A549 (cell line): ENCODE results near the gene MOB1A. TPM values are rescaled to one million over a fixed set of nuclear protein-coding genes. Genes with fewer than 3 reads are reported as not detected.
A peak's percentile ranks its signal among the peaks of the same experiment; 100 is the strongest.

Experiments used
- ATAC-seq, 2 experiments: fragments of 200-7000 bp in 1 of 2; fragments of >200 bp in 1 of 2; cut with Nextera tagmentation in 1 of 2; cut with Tn5 transposase in 1 of 2; 3 replicates each; pipeline versions ENCODE4 v1.8.0 to v1.9.1; 2018 to 2020; ENCODE audit warnings: mild to moderate bottlenecking in 1 of 2, moderate library complexity in 1 of 2
- CTCF ChIA-PET: fragments of 300-600 bp; sonication (Branson Sonifier 250); formaldehyde crosslinking; extraction: SDS; loops from one replicate; lab custom pipeline; 2021; ENCODE audit warnings: antibody characterized with exemption, inconsistent platforms; lab: Yijun Ruan, JAX
- POLR2A ChIA-PET: fragments of 350-600 bp; formaldehyde crosslinking; extraction: SDS; loops from one replicate; lab custom pipeline; 2021; ENCODE audit warnings: antibody characterized with exemption, inconsistent platforms; lab: Yijun Ruan, JAX
- DNase-seq, 2 experiments: peaks; one replicate each; pipeline versions ENCODE4 v3.0.0 to v3.0.0-alpha.2; 2011 to 2016; ENCODE audit warnings: low read depth in 1 of 2, low spot score in 1 of 2
- FAIRE-seq: peaks from 2 replicates; lab custom pipeline; 2011; peaks lifted over from hg19 to GRCh38; lab: Jason Lieb, UNC
- H3K27ac ChIP-seq, 2 experiments: fragments of >200 bp; sonication (Bioruptor Twin); formaldehyde crosslinking; 3 replicates each; pipeline ENCODE4 v1.5.1; 2016 to 2017
- H3K4me1 ChIP-seq: fragments of >200 bp; sonication (Bioruptor Twin); formaldehyde crosslinking; 3 replicates; pipeline ENCODE4 v1.6.1; 2016
- H3K4me2 ChIP-seq: fragments of >200 bp; sonication (Bioruptor Twin); formaldehyde crosslinking; 3 replicates; pipeline ENCODE4 v1.6.1; 2016
- H3K4me3 ChIP-seq: fragments of >200 bp; sonication (Bioruptor Twin); formaldehyde crosslinking; 3 replicates; pipeline ENCODE4 v1.5.1; 2016
- H3K9me3 ChIP-seq: fragments of >200 bp; sonication (Bioruptor Twin); formaldehyde crosslinking; 3 replicates; pipeline ENCODE4 v1.6.1; 2016
- BHLHE40 ChIP-seq: IDR thresholded peaks from 2 replicates; pipeline ENCODE4 v1.6.1; 2012; ENCODE audit warnings: low read depth, low read length, inconsistent platforms
- CBX2 ChIP-seq: fragments of 200-600 bp; sonication (generic); IDR thresholded peaks from 2 replicates; pipeline ENCODE4 v1.6.1; 2016; ENCODE audit warnings: low read depth, mild to moderate bottlenecking, borderline replicate concordance
- CEBPB ChIP-seq, 2 experiments: fragments of >200 bp in 1 of 2; sonication (Bioruptor Twin) in 1 of 2; formaldehyde crosslinking in 1 of 2; IDR thresholded peaks; 2 replicates each; pipeline ENCODE4 v1.6.1; 2012 to 2016
- CHD2 ChIP-seq: fragments of 150-350 bp; IDR thresholded peaks from 2 replicates; pipeline ENCODE4 v1.6.1; 2014; ENCODE audit warnings: low read length; ENCODE audit not compliant: partially characterized antibody
- EHF ChIP-seq: fragments of 250-450 bp; sonication (Bioruptor Pico); IDR thresholded peaks from 2 replicates; pipeline ENCODE4 v1.5.0; 2020; ENCODE audit warnings: mild to moderate bottlenecking
- EP300 ChIP-seq, 2 experiments: fragments of >200 bp; sonication (Bioruptor Twin); formaldehyde crosslinking; IDR thresholded peaks; 2 replicates in 1 of 2; 3 replicates in 1 of 2; pipeline ENCODE4 v1.6.1; 2016 to 2017
- ESRRA ChIP-seq: fragments of 150-350 bp; IDR thresholded peaks from 2 replicates; pipeline ENCODE4 v1.6.1; 2014; ENCODE audit warnings: mild to moderate bottlenecking, low read length, borderline replicate concordance
- FOSL2 ChIP-seq, 2 experiments: fragments of 450-650 bp in 1 of 2; fragments of >200 bp in 1 of 2; sonication (Bioruptor Twin) in 1 of 2; formaldehyde crosslinking; IDR thresholded peaks; 2 replicates each; pipeline versions ENCODE4 v1.5.0 to v1.6.1; 2016 to 2020; ENCODE audit warnings: mild to moderate bottlenecking in 1 of 2, moderate library complexity in 1 of 2
- HEYL ChIP-seq: fragments of 250-450 bp; sonication (Bioruptor Pico); IDR thresholded peaks from 2 replicates; pipeline ENCODE4 v1.8.0; 2021; ENCODE audit warnings: mild to moderate bottlenecking, moderate library complexity
- HOXA7 ChIP-seq: fragments of 250-450 bp; sonication (Bioruptor Pico); IDR thresholded peaks from 2 replicates; pipeline ENCODE4 v1.5.0; 2020; ENCODE audit warnings: mild to moderate bottlenecking, moderate library complexity
- JUN ChIP-seq, 2 experiments: fragments of >200 bp; sonication (Bioruptor Twin); formaldehyde crosslinking; IDR thresholded peaks; 2 replicates in 1 of 2; 3 replicates in 1 of 2; pipeline ENCODE4 v1.6.1; 2016 to 2017
- KDM5A ChIP-seq: fragments of 200-600 bp; sonication (generic); IDR thresholded peaks from 2 replicates; pipeline ENCODE4 v1.6.1; 2016; ENCODE audit warnings: antibody characterized with exemption, mild to moderate bottlenecking
- MYC ChIP-seq: IDR thresholded peaks from 2 replicates; pipeline ENCODE4 v1.6.1; 2012; ENCODE audit warnings: mild to moderate bottlenecking, inconsistent platforms, low read length, improper control_type of control experiment, borderline replicate concordance
- NFE2L2 ChIP-seq: fragments of 150-350 bp; conservative IDR thresholded peaks from 2 replicates; pipeline ENCODE4 v1.6.1; 2014; ENCODE audit warnings: low read length
- NR3C1 ChIP-seq: fragments of >200 bp; sonication (Bioruptor Twin); formaldehyde crosslinking; IDR thresholded peaks from 3 replicates; pipeline ENCODE4 v1.6.1; 2017
- POLR2A ChIP-seq: IDR thresholded peaks from 2 replicates; pipeline ENCODE4 v1.6.1; 2012; ENCODE audit warnings: mild to moderate bottlenecking, low read length
- RARB ChIP-seq: fragments of 250-450 bp; sonication (Bioruptor Pico); IDR thresholded peaks from 2 replicates; pipeline ENCODE4 v1.8.0; 2021; ENCODE audit warnings: mild to moderate bottlenecking, moderate library complexity
- RNF2 ChIP-seq: fragments of 200-600 bp; sonication (generic); IDR thresholded peaks from 2 replicates; pipeline ENCODE4 v1.6.1; 2016; ENCODE audit warnings: low read depth, mild to moderate bottlenecking, antibody characterized with exemption, moderate library complexity, borderline replicate concordance
- SMC3 ChIP-seq: fragments of >200 bp; sonication (Bioruptor Twin); formaldehyde crosslinking; IDR thresholded peaks from 3 replicates; pipeline ENCODE4 v1.6.1; 2018; ENCODE audit warnings: inconsistent platforms
- TP53 ChIP-seq: fragments of 250-450 bp; sonication (Bioruptor Pico); IDR thresholded peaks from 2 replicates; pipeline ENCODE4 v1.5.0; 2021; ENCODE audit warnings: mild to moderate bottlenecking, moderate library complexity
- ZC3H11A ChIP-seq: fragments of 450-650 bp; IDR thresholded peaks from 2 replicates; pipeline ENCODE4 v1.6.1; 2014; ENCODE audit warnings: antibody characterized with exemption, mild to moderate bottlenecking
- ZNF302 ChIP-seq: fragments of 250-450 bp; sonication (Bioruptor Pico); IDR thresholded peaks from 2 replicates; pipeline ENCODE4 v1.9.0; 2021; ENCODE audit warnings: inconsistent platforms, mild to moderate bottlenecking, moderate library complexity
- ZSCAN20 ChIP-seq: fragments of 250-450 bp; sonication (Bioruptor Pico); IDR thresholded peaks from 2 replicates; pipeline ENCODE4 v1.8.0; 2022; ENCODE audit warnings: mild to moderate bottlenecking, moderate library complexity
- WGBS: methylation state at CpG from one replicate; pipeline ENCODE4 v1.1.6; 2017; ENCODE audit errors: missing lambda C conversion rate; 5-methylcytosine and 5-hydroxymethylcytosine counted together
- polyA plus RNA-seq, 4 experiments: library from polyadenylated mRNA; depleted of rRNA in 3 of 4; stranded (reverse); fragments of >200 nt; fragmentation: RNase III in 1 of 4; extraction: RNeasy Plus Mini Kit Qiagen cat#74134 plus additional on column Dnase treatment in 1 of 4; gene quantifications; 2 replicates in 3 of 4; 3 replicates in 1 of 4; pipeline ENCODE4 v1.2.3, GENCODE V29; 2011 to 2017
- TF ChIP-seq, protein P1 (sequence below): IDR thresholded peaks from 2 replicates; pipeline ENCODE4 v1.6.1; 2012; ENCODE audit warnings: low read depth, borderline replicate concordance
- TF ChIP-seq, protein P2 (sequence below): fragments of >200 bp; sonication (Bioruptor Twin); formaldehyde crosslinking; IDR thresholded peaks from 3 replicates; pipeline ENCODE4 v1.6.1; 2016
- TF ChIP-seq, protein P3 (sequence below): fragments of >200 bp; sonication (Bioruptor Twin); formaldehyde crosslinking; IDR thresholded peaks from 2 replicates; pipeline ENCODE4 v1.6.1; 2016
- TF ChIP-seq, protein P4 (sequence below): fragments of >200 bp; sonication (Bioruptor Twin); formaldehyde crosslinking; IDR thresholded peaks from 3 replicates; pipeline ENCODE4 v1.5.1; 2016
- TF ChIP-seq, protein P5 (sequence below): IDR thresholded peaks from 2 replicates; pipeline ENCODE4 v1.6.1; 2012
- TF ChIP-seq, protein P6 (sequence below): fragments of 250-450 bp; sonication (Bioruptor Pico); IDR thresholded peaks from 2 replicates; pipeline ENCODE4 v1.5.0; 2021; ENCODE audit warnings: mild to moderate bottlenecking, moderate library complexity, borderline replicate concordance
- TF ChIP-seq, protein P7 (sequence below): fragments of 150-350 bp; IDR thresholded peaks from 2 replicates; pipeline ENCODE4 v1.6.1; 2014; ENCODE audit warnings: low read depth, mild to moderate bottlenecking, low read length
- TF ChIP-seq, protein P8 (sequence below): fragments of 250-450 bp; sonication (Bioruptor Pico); IDR thresholded peaks from 2 replicates; pipeline ENCODE4 v1.5.0; 2020; ENCODE audit warnings: low read depth, mild to moderate bottlenecking, moderate library complexity

Gene MOB1A
- polyA plus RNA-seq, 2 of the 4 experiments (the other 2 are of a cell fraction): 72.6 to 108 TPM

DNA sequence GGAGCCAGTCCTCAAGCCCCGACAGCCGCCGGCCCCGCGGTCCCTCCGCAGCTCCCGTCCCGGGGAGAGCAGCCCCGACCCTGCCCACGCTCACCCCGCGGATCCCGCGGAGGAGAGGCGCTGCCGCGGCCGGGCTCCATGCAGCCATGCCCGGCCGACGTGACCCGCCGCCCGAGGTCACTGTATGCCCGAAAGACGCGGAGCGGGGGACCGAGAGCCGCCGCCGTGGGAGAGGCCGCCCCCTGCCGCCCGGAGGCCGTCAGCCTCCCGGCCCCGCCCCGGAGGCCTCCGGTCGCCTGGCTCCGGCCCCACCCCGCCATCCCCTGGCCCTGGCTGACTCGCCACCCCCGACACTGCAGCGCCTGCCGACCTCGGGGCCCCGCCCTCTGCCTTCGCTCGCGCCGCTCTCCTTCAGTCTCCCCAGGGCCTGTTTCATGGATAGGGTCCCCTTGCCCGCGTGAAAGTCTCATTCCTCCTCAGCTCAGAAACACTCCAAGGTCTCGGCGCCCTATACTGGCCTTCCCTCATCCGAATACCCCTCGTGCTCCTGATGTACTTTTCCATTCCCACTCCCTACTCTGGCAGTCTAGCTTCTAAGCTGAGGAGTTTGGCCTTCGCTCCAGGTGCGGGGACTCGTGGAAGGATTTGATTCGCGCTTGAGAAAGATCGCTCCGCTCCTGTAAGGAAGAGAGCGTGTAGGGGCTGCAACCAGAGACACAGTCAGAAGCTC is 30.8 kb downstream of the MOB1A start, which contains the start of gene BOLA3:
Gene BOLA3, minus strand, starts transcription at position 186 of the 730 bp plus-strand sequence. Its CDS starts 38 bp downstream, at position 148.
- 31% methylated on average over 30 of the region's 67 CpGs for WGBS
- Histone ChIP-seq H3K4me1 (peaks cover 15% of the 10 kb centered on the region), H3K4me3 (peak within 1 kb of the TSS; percentile 82), H3K27ac (peak within 1 kb of the TSS; percentile 88 to 94), H3K4me2 (peak within 1 kb of the TSS; percentile 94), H3K9me3 (no peaks in the 10 kb centered on the region)
- peak; percentile 82 to 95 for DNase-seq
- POLR2A ChIA-PET: interaction anchor here (0.5 to 0.7 kb wide), 3 partner anchors 19 to 469 kb away, joined by 3 to 5 read pairs (median 4); no protein-coding TSS in a partner anchor
- CTCF ChIA-PET: interaction anchor here (0.5 to 6.7 kb wide), 24 partner anchors 8 to 325 kb away, joined by 3 to 100 read pairs (median 4); partner anchors contain the start of gene STAMBP
- ATAC-seq: peak; percentile 94 to 96
- no peak for FAIRE-seq
- TF ChIP-seq, protein P1, sequence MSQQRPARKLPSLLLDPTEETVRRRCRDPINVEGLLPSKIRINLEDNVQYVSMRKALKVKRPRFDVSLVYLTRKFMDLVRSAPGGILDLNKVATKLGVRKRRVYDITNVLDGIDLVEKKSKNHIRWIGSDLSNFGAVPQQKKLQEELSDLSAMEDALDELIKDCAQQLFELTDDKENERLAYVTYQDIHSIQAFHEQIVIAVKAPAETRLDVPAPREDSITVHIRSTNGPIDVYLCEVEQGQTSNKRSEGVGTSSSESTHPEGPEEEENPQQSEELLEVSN: peak; percentile 40; the same call in 1 of the 2 replicates
- TF ChIP-seq, protein P2, sequence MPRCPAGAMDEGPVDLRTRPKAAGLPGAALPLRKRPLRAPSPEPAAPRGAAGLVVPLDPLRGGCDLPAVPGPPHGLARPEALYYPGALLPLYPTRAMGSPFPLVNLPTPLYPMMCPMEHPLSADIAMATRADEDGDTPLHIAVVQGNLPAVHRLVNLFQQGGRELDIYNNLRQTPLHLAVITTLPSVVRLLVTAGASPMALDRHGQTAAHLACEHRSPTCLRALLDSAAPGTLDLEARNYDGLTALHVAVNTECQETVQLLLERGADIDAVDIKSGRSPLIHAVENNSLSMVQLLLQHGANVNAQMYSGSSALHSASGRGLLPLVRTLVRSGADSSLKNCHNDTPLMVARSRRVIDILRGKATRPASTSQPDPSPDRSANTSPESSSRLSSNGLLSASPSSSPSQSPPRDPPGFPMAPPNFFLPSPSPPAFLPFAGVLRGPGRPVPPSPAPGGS: peak; percentile 87; the same call in 1 of the 3 replicates
- TF ChIP-seq RNF2 (no peak), FOSL2 (IDR thresholded peaks at IDR 0.05) (no peak), FOSL2 (CRISPR knock-in tag; IDR thresholded peaks at IDR 0.05) (0 out of 2 replicates have a peak, but pooled peaks have one; percentile 3), RARB (CRISPR knock-in tag) (no peak), CBX2 (no peak), HEYL (no peak), ZNF302 (CRISPR knock-in tag) (no peak), TP53 (0 out of 2 replicates have a peak, but pooled peaks have one; percentile 17), KDM5A (0 out of 2 replicates have a peak, but pooled peaks have one; percentile 62), CEBPB (IDR thresholded peaks at IDR 0.05) (no peak), BHLHE40 (no peak), EHF (CRISPR knock-in tag) (no peak), MYC (no peak; the same call in 1 of the 2 replicates), JUN (IDR thresholded peaks at IDR 0.05) (peak; percentile 51 to 94; a peak in 4 of 5 replicates), EP300 (IDR thresholded peaks at IDR 0.05) (no peak), ZC3H11A (no peak), CHD2 (no peak), NFE2L2 (no peak), HOXA7 (no peak), NR3C1 (no peak), SMC3 (peak; percentile 70), POLR2A (peak; percentile 96), ESRRA (peak; percentile 72; the same call in 1 of the 2 replicates), ZSCAN20 (CRISPR knock-in tag) (no peak)
- TF ChIP-seq, protein P3, sequence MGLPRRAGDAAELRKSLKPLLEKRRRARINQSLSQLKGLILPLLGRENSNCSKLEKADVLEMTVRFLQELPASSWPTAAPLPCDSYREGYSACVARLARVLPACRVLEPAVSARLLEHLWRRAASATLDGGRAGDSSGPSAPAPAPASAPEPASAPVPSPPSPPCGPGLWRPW: no peak
- TF ChIP-seq, protein P4, sequence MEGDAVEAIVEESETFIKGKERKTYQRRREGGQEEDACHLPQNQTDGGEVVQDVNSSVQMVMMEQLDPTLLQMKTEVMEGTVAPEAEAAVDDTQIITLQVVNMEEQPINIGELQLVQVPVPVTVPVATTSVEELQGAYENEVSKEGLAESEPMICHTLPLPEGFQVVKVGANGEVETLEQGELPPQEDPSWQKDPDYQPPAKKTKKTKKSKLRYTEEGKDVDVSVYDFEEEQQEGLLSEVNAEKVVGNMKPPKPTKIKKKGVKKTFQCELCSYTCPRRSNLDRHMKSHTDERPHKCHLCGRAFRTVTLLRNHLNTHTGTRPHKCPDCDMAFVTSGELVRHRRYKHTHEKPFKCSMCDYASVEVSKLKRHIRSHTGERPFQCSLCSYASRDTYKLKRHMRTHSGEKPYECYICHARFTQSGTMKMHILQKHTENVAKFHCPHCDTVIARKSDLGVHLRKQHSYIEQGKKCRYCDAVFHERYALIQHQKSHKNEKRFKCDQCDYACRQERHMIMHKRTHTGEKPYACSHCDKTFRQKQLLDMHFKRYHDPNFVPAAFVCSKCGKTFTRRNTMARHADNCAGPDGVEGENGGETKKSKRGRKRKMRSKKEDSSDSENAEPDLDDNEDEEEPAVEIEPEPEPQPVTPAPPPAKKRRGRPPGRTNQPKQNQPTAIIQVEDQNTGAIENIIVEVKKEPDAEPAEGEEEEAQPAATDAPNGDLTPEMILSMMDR: peak; percentile 89
- TF ChIP-seq, protein P5, sequence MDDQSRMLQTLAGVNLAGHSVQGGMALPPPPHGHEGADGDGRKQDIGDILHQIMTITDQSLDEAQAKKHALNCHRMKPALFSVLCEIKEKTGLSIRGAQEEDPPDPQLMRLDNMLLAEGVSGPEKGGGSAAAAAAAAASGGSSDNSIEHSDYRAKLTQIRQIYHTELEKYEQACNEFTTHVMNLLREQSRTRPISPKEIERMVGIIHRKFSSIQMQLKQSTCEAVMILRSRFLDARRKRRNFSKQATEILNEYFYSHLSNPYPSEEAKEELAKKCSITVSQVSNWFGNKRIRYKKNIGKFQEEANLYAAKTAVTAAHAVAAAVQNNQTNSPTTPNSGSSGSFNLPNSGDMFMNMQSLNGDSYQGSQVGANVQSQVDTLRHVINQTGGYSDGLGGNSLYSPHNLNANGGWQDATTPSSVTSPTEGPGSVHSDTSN: 0 out of 2 replicates have a peak, but pooled peaks have one; percentile 55
- TF ChIP-seq, protein P6, sequence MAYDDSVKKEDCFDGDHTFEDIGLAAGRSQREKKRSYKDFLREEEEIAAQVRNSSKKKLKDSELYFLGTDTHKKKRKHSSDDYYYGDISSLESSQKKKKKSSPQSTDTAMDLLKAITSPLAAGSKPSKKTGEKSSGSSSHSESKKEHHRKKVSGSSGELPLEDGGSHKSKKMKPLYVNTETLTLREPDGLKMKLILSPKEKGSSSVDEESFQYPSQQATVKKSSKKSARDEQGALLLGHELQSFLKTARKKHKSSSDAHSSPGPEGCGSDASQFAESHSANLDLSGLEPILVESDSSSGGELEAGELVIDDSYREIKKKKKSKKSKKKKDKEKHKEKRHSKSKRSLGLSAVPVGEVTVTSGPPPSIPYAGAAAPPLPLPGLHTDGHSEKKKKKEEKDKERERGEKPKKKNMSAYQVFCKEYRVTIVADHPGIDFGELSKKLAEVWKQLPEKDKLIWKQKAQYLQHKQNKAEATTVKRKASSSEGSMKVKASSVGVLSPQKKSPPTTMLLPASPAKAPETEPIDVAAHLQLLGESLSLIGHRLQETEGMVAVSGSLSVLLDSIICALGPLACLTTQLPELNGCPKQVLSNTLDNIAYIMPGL: peak; percentile 66; the same call in 1 of the 2 replicates
- TF ChIP-seq, protein P7, sequence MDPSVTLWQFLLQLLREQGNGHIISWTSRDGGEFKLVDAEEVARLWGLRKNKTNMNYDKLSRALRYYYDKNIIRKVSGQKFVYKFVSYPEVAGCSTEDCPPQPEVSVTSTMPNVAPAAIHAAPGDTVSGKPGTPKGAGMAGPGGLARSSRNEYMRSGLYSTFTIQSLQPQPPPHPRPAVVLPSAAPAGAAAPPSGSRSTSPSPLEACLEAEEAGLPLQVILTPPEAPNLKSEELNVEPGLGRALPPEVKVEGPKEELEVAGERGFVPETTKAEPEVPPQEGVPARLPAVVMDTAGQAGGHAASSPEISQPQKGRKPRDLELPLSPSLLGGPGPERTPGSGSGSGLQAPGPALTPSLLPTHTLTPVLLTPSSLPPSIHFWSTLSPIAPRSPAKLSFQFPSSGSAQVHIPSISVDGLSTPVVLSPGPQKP: no peak
- TF ChIP-seq, protein P8, sequence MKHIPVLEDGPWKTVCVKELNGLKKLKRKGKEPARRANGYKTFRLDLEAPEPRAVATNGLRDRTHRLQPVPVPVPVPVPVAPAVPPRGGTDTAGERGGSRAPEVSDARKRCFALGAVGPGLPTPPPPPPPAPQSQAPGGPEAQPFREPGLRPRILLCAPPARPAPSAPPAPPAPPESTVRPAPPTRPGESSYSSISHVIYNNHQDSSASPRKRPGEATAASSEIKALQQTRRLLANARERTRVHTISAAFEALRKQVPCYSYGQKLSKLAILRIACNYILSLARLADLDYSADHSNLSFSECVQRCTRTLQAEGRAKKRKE: no peak
